CD4-positive, alpha-beta T cell treated with Interleukin-6 for 4 hours (primary cell): Measurements from ENCODE around the gene STIP1.

Experiments used
- DNase-seq: peaks from one replicate; pipeline ENCODE4 v3.0.0-alpha.2; 2020; ENCODE audit warnings: mixed read lengths

STIP1 gene

GRCh38 chr11:64203421-64204079 lies 17.6 kb downstream of the STIP1 start:
- DNase-seq, result no peak

- no peak for DNase-seq
Observed at GRCh38 chr11:64204080-64204440, 18.1 kb downstream of the STIP1 start.

- DNase-seq, result peak; percentile 90
Observed at GRCh38 chr11:64204464-64204989, 18.6 kb downstream of the STIP1 start.

GRCh38 chr11:64206457-64207255 lies 20.7 kb downstream of the STIP1 start, which contains the start of gene FERMT3:
Gene FERMT3, plus strand, starts transcription at chr11:64206721. Its CDS starts 644 bp downstream, at chr11:64207365.
- peak; percentile 90 for DNase-seq

GRCh38 chr11:64207256-64208085 lies 21.5 kb downstream of the STIP1 start:
- DNase-seq, result peak; percentile 87

GRCh38 chr11:64208086-64208795 lies 22.3 kb downstream of the STIP1 start:
- DNase-seq, result no peak

- DNase-seq, result no peak
Observed at GRCh38 chr11:64208796-64209562, 23.0 kb downstream of the STIP1 start.

- no peak for DNase-seq
Observed at GRCh38 chr11:64209563-64209843, 23.5 kb downstream of the STIP1 start.

GRCh38 chr11:64210301-64211020 lies 24.5 kb downstream of the STIP1 start:
- no peak for DNase-seq

GRCh38 chr11:64211181-64211872 lies 25.4 kb downstream of the STIP1 start:
- DNase-seq, result no peak

- DNase-seq, result peak; percentile 26
Observed at GRCh38 chr11:64216879-64217278, 30.9 kb downstream of the STIP1 start.

- no peak for DNase-seq
Observed at GRCh38 chr11:64218628-64219353, 32.8 kb downstream of the STIP1 start.

- no peak for DNase-seq
Observed at GRCh38 chr11:64219354-64219684, 33.3 kb downstream of the STIP1 start.

- DNase-seq, result no peak
Observed at GRCh38 chr11:64219755-64220154, 33.8 kb downstream of the STIP1 start.

GRCh38 chr11:64220271-64220670 lies 34.3 kb downstream of the STIP1 start:
- DNase-seq, result no peak

GRCh38 chr11:64220798-64221197 lies 34.8 kb downstream of the STIP1 start:
- no peak for DNase-seq

GRCh38 chr11:64222651-64223000 lies 36.7 kb downstream of the STIP1 start:
- no peak for DNase-seq

GRCh38 chr11:64223001-64223651 lies 37.2 kb downstream of the STIP1 start:
- no peak for DNase-seq

- no peak for DNase-seq
Observed at GRCh38 chr11:64224151-64224890, 38.4 kb downstream of the STIP1 start.
